Measurements from ENCODE around the gene DAAM1. TPM values are rescaled to one million over a fixed set of nuclear protein-coding genes. Genes with fewer than 3 reads are reported as not detected.

Gene DAAM1
- total RNA-seq, 1 donor: 18.5 TPM

- no peak for TF ChIP-seq CTCF (IDR thresholded peaks at IDR 0.05; ENCODE audit: insufficient read depth, low read length)
- H3K4me3 ChIP-seq (ENCODE audit: low read depth, low read length): no peak overlapping the region
Observed at GRCh38 chr14:59294662-59294992, 106.2 kb downstream of the DAAM1 start.

GRCh38 chr14:59295951-59296350, 107.5 kb downstream of the DAAM1 start:
- no peak for DNase-seq (ENCODE audit: low read depth)
- no peak overlapping the region for H3K4me3 ChIP-seq (ENCODE audit: low read depth, low read length)
- TF ChIP-seq CTCF (IDR thresholded peaks at IDR 0.05; ENCODE audit: insufficient read depth, low read length): no peak

More at GRCh38 chr14:59294662-59294992, 106.2 kb downstream of the DAAM1 start:
- DNase-seq (ENCODE audit: low read depth): peak; percentile 98

- TF ChIP-seq CTCF (IDR thresholded peaks at IDR 0.05; ENCODE audit: insufficient read depth, low read length): no peak
- H3K4me3 ChIP-seq (ENCODE audit: low read depth, low read length): no peak overlapping the region
- no peak for DNase-seq (ENCODE audit: low read depth)
Observed at GRCh38 chr14:59296508-59296907, 108.0 kb downstream of the DAAM1 start.

GRCh38 chr14:59297071-59297776, 108.8 kb downstream of the DAAM1 start:
- H3K4me3 ChIP-seq (ENCODE audit: low read depth, low read length): no peak overlapping the region
- no peak for DNase-seq (ENCODE audit: low read depth)
- TF ChIP-seq CTCF (IDR thresholded peaks at IDR 0.05; ENCODE audit: insufficient read depth, low read length): no peak

GRCh38 chr14:59299731-59300130, 111.3 kb downstream of the DAAM1 start:
- H3K4me3 ChIP-seq (ENCODE audit: low read depth, low read length): no peak overlapping the region
- no peak for TF ChIP-seq CTCF (IDR thresholded peaks at IDR 0.05; ENCODE audit: insufficient read depth, low read length)
- DNase-seq (ENCODE audit: low read depth): no peak

- TF ChIP-seq CTCF (IDR thresholded peaks at IDR 0.05; ENCODE audit: insufficient read depth, low read length): no peak
- H3K4me3 ChIP-seq (ENCODE audit: low read depth, low read length): no peak overlapping the region
- DNase-seq (ENCODE audit: low read depth): no peak
Observed at GRCh38 chr14:59301354-59301753, 112.9 kb downstream of the DAAM1 start.

- H3K4me3 ChIP-seq (ENCODE audit: low read depth, low read length): no peak overlapping the region
- no peak for DNase-seq (ENCODE audit: low read depth)
- TF ChIP-seq CTCF (IDR thresholded peaks at IDR 0.05; ENCODE audit: insufficient read depth, low read length): no peak
Observed at GRCh38 chr14:59302313-59302712, 113.8 kb downstream of the DAAM1 start.

Data from fibroblast of the aortic adventitia (primary cell).